ENCODE measurements around the gene ATP13A3.
A peak's percentile ranks its signal among the peaks of the same experiment; 100 is the strongest.

The ATP13A3 gene

DNA sequence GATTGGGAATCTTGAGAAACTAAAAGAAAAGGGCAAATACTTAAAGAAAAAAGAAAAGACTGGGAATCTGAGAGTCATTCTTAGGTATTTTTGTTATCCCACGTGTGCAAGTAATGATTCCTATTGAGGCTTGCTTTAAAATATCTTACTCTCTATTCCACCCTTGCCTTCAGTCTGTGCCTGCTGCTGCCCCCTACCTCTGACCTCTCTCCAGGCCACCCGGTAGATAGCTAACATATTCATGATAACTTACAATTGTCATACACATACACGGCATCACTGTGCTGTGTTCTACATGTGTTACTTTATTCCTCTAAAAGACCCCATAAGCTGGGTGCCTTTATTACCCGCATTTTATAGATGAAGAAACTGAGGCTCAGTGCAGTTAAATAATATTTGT is 27.8 kb upstream of the ATP13A3 start:
- TF ChIP-seq MYC (IDR thresholded peaks at IDR 0.05; ENCODE audit: low read depth, low read length) (no peak), POLR2A (IDR thresholded peaks at IDR 0.05; ENCODE audit: extremely low read depth, insufficient read length) (no peak), CTCF (IDR thresholded peaks at IDR 0.05; ENCODE audit: low read depth, low read length) (no peak), MAX (IDR thresholded peaks at IDR 0.05; ENCODE audit: low read depth, low read length) (no peak)
- peak; percentile 16 for DNase-seq (ENCODE audit: low read depth)
- no peak overlapping the region for H3K4me3 ChIP-seq (ENCODE audit: low read depth, low read length)

- no peak overlapping the region for H3K4me3 ChIP-seq (ENCODE audit: low read depth, low read length)
- TF ChIP-seq POLR2A (IDR thresholded peaks at IDR 0.05; ENCODE audit: extremely low read depth, insufficient read length) (no peak), MAX (IDR thresholded peaks at IDR 0.05; ENCODE audit: low read depth, low read length) (no peak), MYC (IDR thresholded peaks at IDR 0.05; ENCODE audit: low read depth, low read length) (no peak), CTCF (IDR thresholded peaks at IDR 0.05; ENCODE audit: low read depth, low read length) (no peak)
- DNase-seq (ENCODE audit: low read depth), result no peak
These were observed 26.2 kb upstream of the ATP13A3 start for GRCh38 chr3:194512895-194513601.

GRCh38 chr3:194508491-194509453 is 22.0 kb upstream of the ATP13A3 start:
- TF ChIP-seq CTCF (IDR thresholded peaks at IDR 0.05; ENCODE audit: low read depth, low read length), result no peak
- no peak for TF ChIP-seq POLR2A (IDR thresholded peaks at IDR 0.05; ENCODE audit: extremely low read depth, insufficient read length)
- no peak for TF ChIP-seq MYC (IDR thresholded peaks at IDR 0.05; ENCODE audit: low read depth, low read length)
- peak; percentile 54; the same call in 1 of the 2 replicates for TF ChIP-seq MAX (IDR thresholded peaks at IDR 0.05; ENCODE audit: low read depth, low read length)
- H3K4me3 ChIP-seq (ENCODE audit: low read depth, low read length), result no peak overlapping the region
- DNase-seq (ENCODE audit: low read depth), result peak; percentile 54

DNA sequence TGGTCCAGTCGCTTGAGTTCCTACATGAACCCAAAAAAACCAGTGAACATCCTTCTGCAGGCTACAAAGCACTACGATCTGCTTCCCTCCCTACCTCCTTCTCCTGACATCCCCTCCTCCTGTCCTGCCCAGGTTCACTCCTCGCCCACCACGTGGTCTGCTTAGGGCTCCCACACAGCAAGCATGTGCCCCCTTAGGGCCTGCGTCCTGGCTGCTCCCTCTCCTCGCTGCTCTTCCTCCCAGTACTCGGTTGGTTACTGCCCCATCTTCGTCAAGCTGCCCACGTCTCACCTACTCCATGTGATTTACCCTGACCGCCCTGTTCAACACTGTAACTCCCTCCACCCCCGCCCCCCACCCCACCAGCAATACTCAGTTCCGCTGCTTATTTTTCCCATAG is 20.8 kb upstream of the ATP13A3 start:
- no peak overlapping the region for H3K4me3 ChIP-seq (ENCODE audit: low read depth, low read length)
- no peak for DNase-seq (ENCODE audit: low read depth)
- TF ChIP-seq MYC (IDR thresholded peaks at IDR 0.05; ENCODE audit: low read depth, low read length) (no peak), CTCF (IDR thresholded peaks at IDR 0.05; ENCODE audit: low read depth, low read length) (no peak), POLR2A (IDR thresholded peaks at IDR 0.05; ENCODE audit: extremely low read depth, insufficient read length) (no peak), MAX (IDR thresholded peaks at IDR 0.05; ENCODE audit: low read depth, low read length) (no peak)

DNA sequence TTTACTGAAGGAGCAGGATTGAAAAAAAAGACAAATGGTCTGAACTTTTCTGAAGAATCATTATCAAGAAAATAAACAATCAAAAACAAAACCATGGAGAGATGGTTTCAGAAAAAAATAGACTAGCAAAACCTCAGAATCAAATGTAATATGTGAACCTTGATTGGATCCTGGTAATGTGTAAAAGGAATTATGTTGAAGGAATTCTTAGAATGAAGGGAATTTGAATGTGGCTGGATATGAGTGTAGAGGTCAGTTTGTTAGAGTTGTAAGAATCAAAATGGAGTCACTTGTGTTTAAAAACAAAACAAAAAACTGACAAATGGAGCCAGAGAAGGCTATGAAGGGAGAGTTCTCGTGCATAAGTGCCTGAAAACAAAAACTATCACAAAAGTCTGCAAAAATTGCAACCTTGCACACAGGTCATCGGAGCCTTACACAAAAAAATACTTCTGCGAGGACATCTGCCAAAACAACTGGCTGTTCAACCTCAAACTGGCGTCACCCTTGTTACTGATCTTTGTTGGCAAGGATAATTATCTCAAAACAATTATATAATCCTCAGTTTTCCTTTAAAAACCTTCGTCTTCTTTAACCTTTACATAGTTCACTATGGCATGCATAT is 19.1 kb upstream of the ATP13A3 start:
- no peak for TF ChIP-seq MYC (IDR thresholded peaks at IDR 0.05; ENCODE audit: low read depth, low read length)
- DNase-seq (ENCODE audit: low read depth), result no peak
- H3K4me3 ChIP-seq (ENCODE audit: low read depth, low read length), result no peak overlapping the region

GRCh38 chr3:194504861-194505260 is 18.1 kb upstream of the ATP13A3 start:
- no peak for TF ChIP-seq POLR2A (IDR thresholded peaks at IDR 0.05; ENCODE audit: extremely low read depth, insufficient read length)
- no peak for TF ChIP-seq MAX (IDR thresholded peaks at IDR 0.05; ENCODE audit: low read depth, low read length)
- TF ChIP-seq CTCF (IDR thresholded peaks at IDR 0.05; ENCODE audit: low read depth, low read length), result no peak
- TF ChIP-seq MYC (IDR thresholded peaks at IDR 0.05; ENCODE audit: low read depth, low read length), result no peak
- DNase-seq (ENCODE audit: low read depth), result no peak
- H3K4me3 ChIP-seq (ENCODE audit: low read depth, low read length), result no peak overlapping the region
